IMR-90 (cell line): ENCODE data around the gene SAAL1. TPM values are rescaled to one million over a fixed set of nuclear protein-coding genes. Genes with fewer than 3 reads are reported as not detected.
"Not testable (repeated sequence)": the region's sequence is repeated elsewhere in the genome, so short reads cannot be mapped to it uniquely, and the experiment has no call there.

Experiments
- ATAC-seq: fragments of 200-7000 bp; cut with Tn5 transposase; 2 replicates; pipeline ENCODE4 v1.9.1; 2020; ENCODE audit warnings: low read depth, mild to moderate bottlenecking, moderate library complexity
- BruUV-seq: library from RNA; stranded (reverse); fragments of 400-500 nt; replicated peaks from 2 replicates; lab custom pipeline; 2021; lab: Mats Ljungman, UMichigan
- CTCF ChIA-PET: fragments of 300-600 bp; formaldehyde crosslinking; extraction: SDS; loops from one replicate; lab custom pipeline; 2021; ENCODE audit warnings: antibody characterized with exemption; lab: Yijun Ruan, JAX
- POLR2A ChIA-PET: fragments of 300-600 bp; sonication (Branson Sonifier 250); formaldehyde crosslinking; loops from one replicate; lab custom pipeline; 2022; ENCODE audit warnings: antibody characterized with exemption; ENCODE audit not compliant: unreplicated experiment; lab: Charles Lee
- DNase-seq: peaks from one replicate; pipeline ENCODE4 v3.0.0; 2013
- H2AFZ ChIP-seq: replicated peaks from 2 replicates; pipeline ENCODE3; 2013; ENCODE audit warnings: low read length, mild to moderate bottlenecking; ENCODE audit not compliant: poor library complexity
- H2AK5ac ChIP-seq: 2 replicates; pipeline ENCODE4 v1.6.1; 2013; ENCODE audit warnings: low read depth, low read length, inconsistent platforms
- H2AK9ac ChIP-seq: replicated peaks from 2 replicates; pipeline ENCODE3; 2013; ENCODE audit warnings: mild to moderate bottlenecking, low read depth, low read length, moderate library complexity; ENCODE audit not compliant: poor library complexity
- H2BK120ac ChIP-seq: 2 replicates; pipeline ENCODE4 v1.6.1; 2013; ENCODE audit warnings: low read depth, low read length, inconsistent platforms
- H2BK15ac ChIP-seq: 3 replicates; pipeline ENCODE4 v1.6.1; 2013; ENCODE audit warnings: low read depth, low read length, inconsistent platforms
- H2BK20ac ChIP-seq: 2 replicates; pipeline ENCODE4 v1.6.1; 2013; ENCODE audit warnings: low read depth, mild to moderate bottlenecking, inconsistent platforms, low read length, moderate library complexity
- H2BK5ac ChIP-seq: 2 replicates; pipeline ENCODE4 v1.6.1; 2013; ENCODE audit warnings: mild to moderate bottlenecking, low read depth, low read length, inconsistent platforms; ENCODE audit not compliant: poor library complexity, severe bottlenecking
- H3K14ac ChIP-seq: replicated peaks from 2 replicates; pipeline ENCODE4 v1.6.1; 2013; ENCODE audit warnings: low read depth, low read length, inconsistent platforms
- H3K18ac ChIP-seq: 2 replicates; pipeline ENCODE4 v1.6.1; 2013; ENCODE audit warnings: low read depth, low read length, control low read depth
- H3K23ac ChIP-seq: 2 replicates; pipeline ENCODE4 v1.6.1; 2013; ENCODE audit warnings: low read depth, low read length, inconsistent platforms
- H3K27ac ChIP-seq: 2 replicates; pipeline ENCODE4 v1.5.1; 2013; ENCODE audit warnings: mild to moderate bottlenecking, control low read depth, low read length; ENCODE audit not compliant: insufficient read depth
- H3K27me3 ChIP-seq: 2 replicates; pipeline ENCODE4 v1.6.1; 2013; ENCODE audit warnings: low read length; ENCODE audit not compliant: control insufficient read depth, insufficient read depth
- H3K36me3 ChIP-seq: 2 replicates; pipeline ENCODE4 v1.6.1; 2013; ENCODE audit warnings: low read length, mixed read lengths; ENCODE audit not compliant: control insufficient read depth, insufficient read depth
- H3K4ac ChIP-seq: 2 replicates; pipeline ENCODE4 v1.6.1; 2013; ENCODE audit warnings: low read depth, low read length, inconsistent platforms
- H3K4me1 ChIP-seq: 2 replicates; pipeline ENCODE4 v1.6.1; 2013; ENCODE audit warnings: low read length, mixed read lengths; ENCODE audit not compliant: control insufficient read depth, insufficient read depth
- H3K4me2 ChIP-seq: 2 replicates; pipeline ENCODE4 v1.6.1; 2013; ENCODE audit warnings: low read depth, mild to moderate bottlenecking, control low read depth, low read length, moderate library complexity
- H3K4me3 ChIP-seq: 2 replicates; pipeline ENCODE4 v1.5.1; 2013; ENCODE audit warnings: low read depth, mild to moderate bottlenecking, control low read depth, low read length, moderate library complexity; ENCODE audit not compliant: insufficient read depth
- H3K56ac ChIP-seq: 2 replicates; pipeline ENCODE4 v1.6.1; 2013; ENCODE audit warnings: low read length, inconsistent platforms; ENCODE audit not compliant: insufficient read depth; ENCODE audit errors: extremely low read depth
- H3K79me1 ChIP-seq, 2 experiments: 2 replicates each; pipeline ENCODE4 v1.6.1; 2013; ENCODE audit warnings: low read length in 2 of 2, inconsistent platforms in 1 of 2, low read depth in 1 of 2
- H3K9ac ChIP-seq: 2 replicates; pipeline ENCODE4 v1.6.1; 2013; ENCODE audit warnings: low read depth, low read length, control low read depth
- H3K9me1 ChIP-seq: 2 replicates; pipeline ENCODE4 v1.6.1; 2013; ENCODE audit warnings: low read length, inconsistent platforms; ENCODE audit not compliant: insufficient read depth
- H3K9me3 ChIP-seq: 2 replicates; pipeline ENCODE4 v1.6.1; 2013; ENCODE audit warnings: low read length; ENCODE audit not compliant: control insufficient read depth, insufficient read depth
- H4K20me1 ChIP-seq: 2 replicates; pipeline ENCODE4 v1.6.1; 2013; ENCODE audit warnings: low read length, inconsistent platforms; ENCODE audit not compliant: insufficient read depth
- H4K5ac ChIP-seq: 2 replicates; pipeline ENCODE4 v1.6.1; 2013; ENCODE audit warnings: mild to moderate bottlenecking, low read depth, low read length, control low read depth
- H4K8ac ChIP-seq, 2 experiments: 2 replicates each; pipeline ENCODE4 v1.6.1; 2013; ENCODE audit warnings: low read depth in 2 of 2, low read length in 2 of 2, control low read depth in 1 of 2, inconsistent platforms in 1 of 2
- H4K91ac ChIP-seq: 2 replicates; pipeline ENCODE4 v1.6.1; 2013; ENCODE audit warnings: low read depth, low read length, inconsistent platforms; ENCODE audit not compliant: insufficient read depth
- WGBS, 2 experiments: methylation state at CpG; one replicate each; pipeline versions ENCODE4 v1.1.5 to v1.1.7; 2013; ENCODE audit warnings: missing lambda C conversion rate in 2 of 2; ENCODE audit not compliant: insufficient read length in 1 of 2; ENCODE audit errors: extremely low coverage in 2 of 2; 5-methylcytosine and 5-hydroxymethylcytosine counted together
- dilution Hi-C: fragments of 300-500 bp; cut with HindIII; formaldehyde crosslinking; loops from one replicate; pipeline ENCODE4 v1.14.3; 2018; ENCODE audit warnings: low sequenced_read_pairs; ENCODE audit not compliant: unreplicated experiment
- in situ Hi-C: fragments of 300-500 bp; cut with MboI; formaldehyde crosslinking; loops from 3 replicates; pipeline ENCODE4 v1.14.3; 2019; ENCODE audit warnings: low sequenced_read_pairs, inconsistent platforms, mixed read lengths
- intact Hi-C: fragments of 100-400 bp; cut with micrococcal nuclease; formaldehyde crosslinking; loops from 2 replicates; pipeline ENCODE4 v1.10.0; 2022
- polyA plus RNA-seq, 3 experiments: library from polyadenylated mRNA; depleted of rRNA; stranded (reverse); fragments of >200 nt; gene quantifications; 2 replicates each; pipeline ENCODE4 v1.2.3, GENCODE V29; 2012; ENCODE audit warnings: low replicate concordance in 1 of 3
- total RNA-seq: library from RNA; depleted of rRNA; stranded (reverse); fragments of >200 nt; gene quantifications from 2 replicates; pipeline ENCODE4 v1.2.3, GENCODE V29; 2012

SAAL1 gene
- total and polyA plus RNA-seq, 2 of the 4 experiments (the other 2 are of a cell fraction): 12.5 to 12.8 TPM

GRCh38 chr11:18131115-18131514, 25.2 kb upstream of the SAAL1 start:
- H3K27ac ChIP-seq, H4K91ac ChIP-seq, H3K9me1 ChIP-seq, intact Hi-C loops, BruUV-seq, H3K4me1 ChIP-seq, CTCF ChIA-PET, H2BK120ac ChIP-seq, H3K79me1 ChIP-seq, in situ Hi-C loops, H3K56ac ChIP-seq, POLR2A ChIA-PET, H2BK5ac ChIP-seq, H2AK9ac ChIP-seq, H3K4ac ChIP-seq, H3K27me3 ChIP-seq, ATAC-seq, dilution Hi-C loops, H3K4me2 ChIP-seq, H2AFZ ChIP-seq, H3K36me3 ChIP-seq, H3K18ac ChIP-seq, H3K14ac ChIP-seq, H3K9me3 ChIP-seq, H2BK20ac ChIP-seq, H3K23ac ChIP-seq, DNase-seq, H4K20me1 ChIP-seq, H3K4me3 ChIP-seq, H4K5ac ChIP-seq, H2BK15ac ChIP-seq, H4K8ac ChIP-seq, H3K9ac ChIP-seq, H2AK5ac ChIP-seq: not testable (repeated sequence)
- 67% methylated on average over 1 of the region's 4 CpGs; no CpG with 5 or more reads in 1 of the 2 experiments for WGBS, 2 experiments

GRCh38 chr11:18121331-18121828, 15.5 kb upstream of the SAAL1 start:
- H3K18ac ChIP-seq, BruUV-seq, H3K36me3 ChIP-seq, H3K27me3 ChIP-seq, H2BK20ac ChIP-seq, H4K5ac ChIP-seq, CTCF ChIA-PET, in situ Hi-C loops, H2BK5ac ChIP-seq, H3K79me1 ChIP-seq, H3K27ac ChIP-seq, H4K20me1 ChIP-seq, DNase-seq, H2BK15ac ChIP-seq, H3K4me1 ChIP-seq, H3K4ac ChIP-seq, H3K9ac ChIP-seq, ATAC-seq, dilution Hi-C loops, H3K23ac ChIP-seq, H3K4me3 ChIP-seq, H2AK5ac ChIP-seq, intact Hi-C loops, H3K56ac ChIP-seq, H4K91ac ChIP-seq, H4K8ac ChIP-seq, H3K4me2 ChIP-seq, H2AK9ac ChIP-seq, POLR2A ChIA-PET, H2AFZ ChIP-seq, H3K14ac ChIP-seq, H3K9me1 ChIP-seq, H3K9me3 ChIP-seq, H2BK120ac ChIP-seq: not testable (repeated sequence)
- no CpG with 5 or more reads among the region's 20 CpGs for WGBS, 2 experiments
